HG03439 (cell line): Measurements from ENCODE around the gene LRR1.
"Not testable (repeated sequence)": the region's sequence is repeated elsewhere in the genome, so short reads cannot be mapped to it uniquely, and the experiment has no call there.

Experiments
- ATAC-seq: cut with Tn5 transposase; IDR thresholded peaks from one replicate; pipeline ENCODE4 v1.9.1; 2021; ENCODE audit warnings: mild to moderate bottlenecking, moderate library complexity; ENCODE audit not compliant: unreplicated experiment

Gene LRR1

DNA sequence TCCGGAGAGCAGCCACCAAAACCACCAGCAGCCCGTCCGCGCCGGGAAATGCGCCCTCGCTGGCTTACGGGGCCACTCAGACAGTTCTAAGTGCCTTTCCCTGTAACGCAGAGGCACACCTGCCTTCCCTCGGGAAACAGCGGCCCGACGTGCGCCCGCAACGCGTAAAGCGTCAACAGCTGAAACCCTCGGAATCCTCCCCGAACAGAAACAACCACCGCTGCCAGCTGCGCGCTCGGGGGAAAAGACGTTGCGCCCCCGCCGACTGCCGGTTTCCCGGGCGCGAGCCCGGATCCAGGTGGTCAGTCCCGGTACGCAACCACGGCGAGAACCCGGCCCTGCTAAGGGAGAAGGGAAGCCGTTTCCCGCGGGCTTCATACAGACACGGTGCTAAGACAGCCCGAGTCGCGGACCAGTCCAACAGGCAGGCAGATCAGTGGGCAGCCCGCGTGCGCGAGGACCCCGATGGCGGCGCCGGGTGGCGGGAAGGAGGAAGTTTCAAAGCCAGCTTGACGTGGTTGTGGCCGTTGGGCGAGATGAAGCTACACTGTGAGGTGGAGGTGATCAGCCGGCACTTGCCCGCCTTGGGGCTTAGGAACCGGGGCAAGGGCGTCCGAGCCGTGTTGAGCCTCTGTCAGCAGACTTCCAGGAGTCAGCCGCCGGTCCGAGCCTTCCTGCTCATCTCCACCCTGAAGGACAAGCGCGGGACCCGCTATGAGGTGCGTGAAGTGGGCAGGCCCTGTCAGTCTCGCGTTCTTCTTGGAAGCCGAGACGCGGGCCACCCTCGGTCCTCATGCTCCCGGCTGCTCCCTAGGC, at the start of gene LRR1:
TSS of gene LRR1 (plus strand) at position 456 of the 816 bp plus-strand sequence. CDS start at position 537, 81 bp downstream.
- peak; percentile 64 for ATAC-seq

- ATAC-seq: no peak
Observed at GRCh38 chr14:49549446-49549845, 49.3 kb upstream of the LRR1 start.

GRCh38 chr14:49549881-49550280, 48.9 kb upstream of the LRR1 start:
- no peak for ATAC-seq

GRCh38 chr14:49550286-49551184, 48.2 kb upstream of the LRR1 start:
- no peak for ATAC-seq

DNA sequence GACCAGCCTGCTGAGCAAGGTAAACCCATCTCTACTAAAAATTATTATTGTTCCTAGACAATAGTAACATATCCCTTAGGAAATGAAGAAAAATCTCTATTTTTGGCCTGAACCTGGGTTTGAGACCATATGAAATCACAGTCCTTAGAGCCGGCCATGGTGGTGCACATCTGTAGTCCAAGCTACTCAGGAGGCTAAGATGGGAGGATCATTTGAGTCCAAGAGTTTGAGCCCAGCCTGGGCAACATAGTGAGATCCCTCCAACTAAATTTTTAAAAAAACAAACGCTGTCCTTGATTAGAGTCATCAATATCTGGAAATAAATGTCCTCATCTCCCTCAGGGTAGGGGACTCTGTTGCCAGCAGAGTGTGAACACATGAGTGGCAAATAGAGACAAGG, 47.2 kb upstream of the LRR1 start:
- no peak for ATAC-seq

DNA sequence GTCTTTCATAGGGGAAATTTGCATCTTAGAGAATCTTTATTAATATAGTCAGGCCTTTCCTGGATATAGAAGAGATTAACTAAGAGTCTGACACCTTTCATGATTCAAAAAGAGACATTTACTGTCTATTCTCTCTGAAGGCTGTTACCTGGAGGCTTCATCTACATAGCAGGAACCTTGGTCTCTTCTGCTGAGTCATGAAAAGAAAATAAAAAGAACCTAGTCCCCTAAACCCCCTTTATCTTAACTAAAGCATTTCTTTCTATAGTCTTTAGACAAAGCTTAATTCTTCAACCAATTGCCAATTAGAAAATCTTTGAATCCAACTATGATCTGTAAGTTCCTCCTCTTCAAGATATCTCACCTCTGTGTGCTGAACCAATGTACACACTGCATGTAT, 45.6 kb upstream of the LRR1 start:
- ATAC-seq: no peak

DNA sequence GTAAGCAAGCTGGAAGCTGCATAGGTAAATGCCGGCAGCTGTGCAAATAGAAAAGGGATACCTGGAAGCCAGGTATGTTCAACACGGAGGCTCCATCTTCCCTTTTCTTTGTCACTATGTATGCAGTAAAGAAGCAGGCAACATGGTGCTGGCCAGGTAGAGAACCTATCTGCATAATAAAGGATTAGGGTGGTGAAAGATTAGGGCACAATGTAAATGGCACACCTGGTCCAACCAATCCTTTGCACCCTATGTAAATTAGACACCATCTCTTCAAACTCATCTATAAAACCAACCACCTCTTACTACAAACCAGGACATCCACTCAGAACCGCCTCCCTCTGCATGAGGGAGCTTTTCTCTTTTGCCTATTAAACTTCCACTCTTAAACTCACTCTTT, 44.8 kb upstream of the LRR1 start:
- ATAC-seq: no peak

DNA sequence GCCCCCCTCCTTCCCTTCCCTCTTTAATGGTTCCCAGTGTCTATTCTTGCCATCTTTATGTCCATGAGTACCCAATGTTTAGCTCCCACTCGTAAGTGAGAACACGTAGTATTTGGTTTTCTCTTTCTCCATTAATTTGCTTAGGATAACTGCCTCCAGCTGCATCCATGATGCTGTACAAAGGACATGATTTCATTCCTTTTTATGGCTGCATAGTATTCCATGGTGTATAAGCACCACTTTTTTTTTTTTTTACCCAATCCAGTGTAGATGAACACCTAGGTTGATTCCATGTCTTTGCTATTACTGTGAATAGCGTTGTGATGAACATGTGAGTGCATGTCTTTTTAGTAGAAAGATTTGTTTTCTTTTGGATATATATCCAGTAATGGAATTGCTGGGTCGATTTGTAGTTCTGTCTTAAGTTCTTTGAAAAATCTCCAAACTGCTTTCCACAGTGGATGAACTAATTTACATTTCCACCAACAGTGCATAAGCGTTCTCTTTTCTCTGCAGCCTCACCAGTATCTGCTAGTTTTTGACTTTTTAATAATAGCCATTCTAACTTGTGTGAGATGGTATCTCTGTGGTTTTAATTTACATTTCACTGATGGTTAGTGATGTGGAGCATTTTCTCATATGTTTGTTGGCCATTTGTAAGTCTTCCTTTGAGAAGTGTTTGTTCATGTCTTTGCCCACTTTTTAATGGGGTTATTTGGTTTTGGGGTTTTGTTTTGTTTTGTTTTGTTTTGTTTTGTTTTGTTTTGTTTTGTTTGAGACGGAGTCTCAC, 38.6 kb upstream of the LRR1 start:
- no peak for ATAC-seq

DNA sequence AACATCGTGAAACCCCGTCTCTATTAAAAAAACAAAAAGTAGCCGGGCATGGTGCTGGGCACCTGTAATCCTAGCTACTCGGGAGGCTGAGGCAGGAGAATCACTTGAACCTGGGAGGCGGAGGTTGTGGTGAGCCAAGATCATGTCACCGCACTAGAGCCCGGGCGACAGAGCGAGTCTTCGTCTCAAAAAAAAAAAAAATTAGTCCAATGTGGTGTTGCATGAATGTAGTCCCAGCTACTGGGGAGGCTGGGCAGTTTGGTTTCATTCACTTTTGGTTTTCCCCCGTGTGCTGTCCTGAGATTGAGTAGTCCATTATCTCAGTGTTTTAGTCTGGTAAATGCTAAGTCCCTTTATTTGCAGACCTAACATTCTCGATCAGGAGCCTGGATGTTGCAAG, 32.0 kb upstream of the LRR1 start:
- no peak for ATAC-seq

- ATAC-seq: no peak
Observed at GRCh38 chr14:49569281-49569680, 29.5 kb upstream of the LRR1 start.

DNA sequence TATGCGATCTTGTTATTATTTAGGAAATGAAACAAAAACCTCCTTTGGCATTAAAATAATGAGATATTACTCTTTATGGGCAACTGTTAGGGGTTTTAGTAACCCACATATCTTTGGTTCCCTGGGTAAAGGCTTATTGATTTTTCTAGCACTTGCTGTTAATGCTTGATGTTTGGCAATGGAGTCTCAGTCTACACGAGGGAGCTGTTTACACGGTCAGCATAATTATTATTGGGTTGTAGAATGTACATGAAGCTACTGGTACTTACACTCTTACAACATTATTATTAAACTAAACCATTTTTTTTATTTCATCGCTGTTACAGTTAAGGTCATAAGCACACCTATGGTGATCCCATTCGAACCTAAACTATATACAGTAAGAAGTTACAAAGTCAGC, 24.7 kb upstream of the LRR1 start:
- ATAC-seq: no peak

- ATAC-seq: no peak
Observed at GRCh38 chr14:49578141-49578540, 20.6 kb upstream of the LRR1 start.

- no peak for ATAC-seq
Observed at GRCh38 chr14:49579841-49580240, 18.9 kb upstream of the LRR1 start.

- ATAC-seq: no peak
Observed at GRCh38 chr14:49581209-49582112, 17.3 kb upstream of the LRR1 start.

- ATAC-seq: no peak
Observed at GRCh38 chr14:49582113-49582977, 16.4 kb upstream of the LRR1 start.

GRCh38 chr14:49583629-49584028, 15.1 kb upstream of the LRR1 start:
- no peak for ATAC-seq

GRCh38 chr14:49584058-49584457, 14.7 kb upstream of the LRR1 start:
- ATAC-seq: no peak

DNA sequence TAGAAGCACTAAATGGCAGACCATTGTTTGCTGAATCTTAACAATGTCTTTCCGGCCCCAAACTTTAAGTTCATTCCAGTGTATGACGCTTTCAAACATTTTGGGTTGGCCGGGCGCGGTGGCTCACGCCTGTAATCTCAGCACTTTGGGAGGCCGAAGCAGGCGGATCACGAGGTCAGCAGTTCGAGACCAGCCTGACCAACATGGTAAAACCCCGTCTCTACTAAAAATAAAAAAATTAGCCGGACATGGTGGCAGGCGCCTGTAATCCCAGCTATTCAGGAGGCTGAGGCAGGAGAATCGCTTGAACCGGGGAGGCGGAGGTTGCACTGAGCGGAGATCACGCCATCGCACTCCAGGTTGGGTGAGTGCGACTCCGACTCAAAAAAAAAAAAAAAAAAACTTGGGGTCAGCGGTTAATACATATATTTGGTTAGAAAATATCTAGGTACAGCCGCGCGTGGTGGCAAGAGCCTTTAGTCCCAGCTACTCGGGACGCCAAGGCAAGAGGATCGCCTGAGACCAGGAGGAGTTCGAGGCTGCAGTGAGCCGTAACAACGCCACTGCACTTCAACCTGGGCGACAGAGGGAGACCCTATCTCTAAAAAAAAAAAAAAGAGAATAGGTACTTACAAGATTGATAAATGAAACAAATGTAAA, 13.6 kb upstream of the LRR1 start:
- ATAC-seq: not testable (repeated sequence)
